ENCODE results near the gene L2HGDH. TPM values are rescaled to one million over a fixed set of nuclear protein-coding genes. Genes with fewer than 3 reads are reported as not detected.

Gene L2HGDH
- polyA plus RNA-seq, 1 of the 3 experiments (the other 2 are of a cell fraction): 8.4 TPM

DNA sequence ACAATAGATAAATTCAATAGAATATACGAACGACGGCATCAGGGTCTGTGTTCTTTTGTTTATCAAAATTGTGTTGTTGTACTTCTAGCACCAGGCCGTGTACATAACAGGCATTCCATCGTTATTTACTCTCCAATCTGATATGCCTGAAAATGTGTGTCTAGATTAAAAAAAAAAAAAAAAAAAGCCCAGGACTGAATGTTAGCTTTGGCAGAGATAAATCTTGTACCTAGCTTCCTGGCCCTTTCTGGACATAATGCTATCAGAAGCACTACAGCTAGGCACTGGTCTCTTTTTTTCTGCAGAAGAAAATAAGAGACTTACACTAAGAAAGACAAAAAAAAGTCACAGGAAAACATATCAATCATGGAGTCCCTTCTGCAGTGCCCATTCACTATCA lies 47.6 kb upstream of the L2HGDH start:
- POLR2A ChIA-PET: no interaction called here
- H3K4me3 ChIP-seq (ENCODE audit: low read depth in 2 of 2, low read length in 1 of 2): no peak overlapping the region
- TF ChIP-seq CHD2 (IDR thresholded peaks at IDR 0.05; ENCODE audit: low read length, partially characterized antibody): no peak
- no peak for TF ChIP-seq TAF1 (IDR thresholded peaks at IDR 0.05; ENCODE audit: borderline replicate concordance, low read depth, low read length)
- TF ChIP-seq, protein P1, sequence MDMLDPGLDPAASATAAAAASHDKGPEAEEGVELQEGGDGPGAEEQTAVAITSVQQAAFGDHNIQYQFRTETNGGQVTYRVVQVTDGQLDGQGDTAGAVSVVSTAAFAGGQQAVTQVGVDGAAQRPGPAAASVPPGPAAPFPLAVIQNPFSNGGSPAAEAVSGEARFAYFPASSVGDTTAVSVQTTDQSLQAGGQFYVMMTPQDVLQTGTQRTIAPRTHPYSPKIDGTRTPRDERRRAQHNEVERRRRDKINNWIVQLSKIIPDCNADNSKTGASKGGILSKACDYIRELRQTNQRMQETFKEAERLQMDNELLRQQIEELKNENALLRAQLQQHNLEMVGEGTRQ (IDR thresholded peaks at IDR 0.05; ENCODE audit: borderline replicate concordance, low read depth, low read length): no peak
- TF ChIP-seq TCF12 (IDR thresholded peaks at IDR 0.05): no peak
- no peak for TF ChIP-seq POLR2AphosphoS5 (IDR thresholded peaks at IDR 0.05; ENCODE audit: low read depth, low read length)
- no peak for TF ChIP-seq SMC3 (IDR thresholded peaks at IDR 0.05; ENCODE audit: low read depth, low read length)
- TF ChIP-seq ELF1 (IDR thresholded peaks at IDR 0.05): no peak
- TF ChIP-seq MXI1 (IDR thresholded peaks at IDR 0.05; ENCODE audit: low read depth, low read length): no peak
- TF ChIP-seq, protein P2, sequence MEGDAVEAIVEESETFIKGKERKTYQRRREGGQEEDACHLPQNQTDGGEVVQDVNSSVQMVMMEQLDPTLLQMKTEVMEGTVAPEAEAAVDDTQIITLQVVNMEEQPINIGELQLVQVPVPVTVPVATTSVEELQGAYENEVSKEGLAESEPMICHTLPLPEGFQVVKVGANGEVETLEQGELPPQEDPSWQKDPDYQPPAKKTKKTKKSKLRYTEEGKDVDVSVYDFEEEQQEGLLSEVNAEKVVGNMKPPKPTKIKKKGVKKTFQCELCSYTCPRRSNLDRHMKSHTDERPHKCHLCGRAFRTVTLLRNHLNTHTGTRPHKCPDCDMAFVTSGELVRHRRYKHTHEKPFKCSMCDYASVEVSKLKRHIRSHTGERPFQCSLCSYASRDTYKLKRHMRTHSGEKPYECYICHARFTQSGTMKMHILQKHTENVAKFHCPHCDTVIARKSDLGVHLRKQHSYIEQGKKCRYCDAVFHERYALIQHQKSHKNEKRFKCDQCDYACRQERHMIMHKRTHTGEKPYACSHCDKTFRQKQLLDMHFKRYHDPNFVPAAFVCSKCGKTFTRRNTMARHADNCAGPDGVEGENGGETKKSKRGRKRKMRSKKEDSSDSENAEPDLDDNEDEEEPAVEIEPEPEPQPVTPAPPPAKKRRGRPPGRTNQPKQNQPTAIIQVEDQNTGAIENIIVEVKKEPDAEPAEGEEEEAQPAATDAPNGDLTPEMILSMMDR (IDR thresholded peaks at IDR 0.05): no peak
- TF ChIP-seq FOXJ3 (CRISPR knock-in tag; IDR thresholded peaks at IDR 0.05): no peak
- no peak for TF ChIP-seq EZH2phosphoT487 (IDR thresholded peaks at IDR 0.05; ENCODE audit: borderline replicate concordance, low read depth)
- TF ChIP-seq GATA2 (CRISPR knock-in tag; IDR thresholded peaks at IDR 0.05): no peak
- TF ChIP-seq RFX5 (IDR thresholded peaks at IDR 0.05; ENCODE audit: low read length): no peak
- no peak for TF ChIP-seq EP300 (IDR thresholded peaks at IDR 0.05; ENCODE audit: borderline replicate concordance in 1 of 2, low read depth in 1 of 2, low read length in 1 of 2)
- no peak for TF ChIP-seq NFIC (IDR thresholded peaks at IDR 0.05; ENCODE audit: borderline replicate concordance)
- TF ChIP-seq, protein P3, sequence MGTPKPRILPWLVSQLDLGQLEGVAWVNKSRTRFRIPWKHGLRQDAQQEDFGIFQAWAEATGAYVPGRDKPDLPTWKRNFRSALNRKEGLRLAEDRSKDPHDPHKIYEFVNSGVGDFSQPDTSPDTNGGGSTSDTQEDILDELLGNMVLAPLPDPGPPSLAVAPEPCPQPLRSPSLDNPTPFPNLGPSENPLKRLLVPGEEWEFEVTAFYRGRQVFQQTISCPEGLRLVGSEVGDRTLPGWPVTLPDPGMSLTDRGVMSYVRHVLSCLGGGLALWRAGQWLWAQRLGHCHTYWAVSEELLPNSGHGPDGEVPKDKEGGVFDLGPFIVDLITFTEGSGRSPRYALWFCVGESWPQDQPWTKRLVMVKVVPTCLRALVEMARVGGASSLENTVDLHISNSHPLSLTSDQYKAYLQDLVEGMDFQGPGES (IDR thresholded peaks at IDR 0.05; ENCODE audit: low read depth, low read length): no peak

More for the DNA sequence above, 47.6 kb upstream of the L2HGDH start:
- Histone ChIP-seq H3K36me3 (replicated peaks in 1 of 2; ENCODE audit: control insufficient read depth in 1 of 2, insufficient read depth in 2 of 2, low read length in 1 of 2) (peaks cover 0 to 3% of the 10 kb centered on the region in 2 experiments), H3K9me3 (no peaks in the 10 kb centered on the region), H3K4me2 (no peak overlapping the region), H3K9me2 (no peaks in the 10 kb centered on the region), H3F3A (replicated peaks; ENCODE audit: insufficient read depth) (no peaks in the 10 kb centered on the region), H3K27ac (ENCODE audit: low read depth in 2 of 2, low read length in 1 of 2) (no peak overlapping the region), H4K20me1 (ENCODE audit: insufficient read depth) (no peaks in the 10 kb centered on the region), H3K79me2 (ENCODE audit: insufficient read depth) (no peaks in the 10 kb centered on the region), H3K9ac (no peak overlapping the region), H3K27me3 (ENCODE audit: insufficient read depth) (no peaks in the 10 kb centered on the region), H3K4me1 (ENCODE audit: control insufficient read depth in 1 of 2, insufficient read depth in 2 of 2, low read depth in 1 of 2, low read length in 1 of 2) (no peaks in the 10 kb centered on the region; a peak in 1 of 4 replicates), H2AFZ (ENCODE audit: low read depth) (no peak overlapping the region)
- no peak for DNase-seq
- WGBS (ENCODE audit: low lambda C conversion rate): 94% methylated on average over 5 of the region's 5 CpGs
- CTCF ChIA-PET: interaction anchor here (0.8 to 1.6 kb wide), 2 partner anchors 9 to 17 kb away, joined by 4 read pairs; no protein-coding TSS in a partner anchor
